ENCODE measurements around the gene SLC25A52.
"Not testable (repeated sequence)": the region's sequence is repeated elsewhere in the genome, so short reads cannot be mapped to it uniquely, and the experiment has no call there.

SLC25A52 gene
- total RNA-seq = 0 to 0.15 (median 0.14) reads per million in 4 donors

GRCh38 chr18:31760695-31761094, at the start of gene SLC25A52:
Gene SLC25A52, minus strand, starts transcription at chr18:31760880. Its CDS starts 219 bp downstream, at chr18:31760661.
- DNase-seq = no peak

- DNase-seq = not testable (repeated sequence)
These were observed 48.4 kb upstream of the SLC25A52 start for GRCh38 chr18:31809049-31809448.

- DNase-seq = no peak
These were observed 40.4 kb upstream of the SLC25A52 start for GRCh38 chr18:31801078-31801477.

- DNase-seq = not testable (repeated sequence)
These were observed 38.6 kb upstream of the SLC25A52 start for GRCh38 chr18:31799257-31799656.

GRCh38 chr18:31798399-31798798, 37.7 kb upstream of the SLC25A52 start:
- no peak for DNase-seq

- no peak for DNase-seq
These were observed 35.1 kb upstream of the SLC25A52 start for GRCh38 chr18:31795747-31796146.

GRCh38 chr18:31793531-31793930, 32.9 kb upstream of the SLC25A52 start:
- DNase-seq = no peak

- DNase-seq = no peak
These were observed 31.9 kb upstream of the SLC25A52 start for GRCh38 chr18:31792580-31792911.

GRCh38 chr18:31791817-31792579, 31.3 kb upstream of the SLC25A52 start:
- DNase-seq = no peak

GRCh38 chr18:31789409-31789808, 28.7 kb upstream of the SLC25A52 start:
- DNase-seq = no peak

- DNase-seq = no peak
These were observed 22.4 kb upstream of the SLC25A52 start for GRCh38 chr18:31783059-31783458.

- no peak for DNase-seq
These were observed 17.8 kb upstream of the SLC25A52 start for GRCh38 chr18:31778391-31778950.

GRCh38 chr18:31776093-31776492, 15.4 kb upstream of the SLC25A52 start:
- no peak for DNase-seq

- no peak for DNase-seq
These were observed 14.3 kb upstream of the SLC25A52 start for GRCh38 chr18:31774962-31775361.

- no peak for DNase-seq
These were observed 13.8 kb upstream of the SLC25A52 start for GRCh38 chr18:31774477-31774785.

- no peak for DNase-seq
These were observed 13.2 kb upstream of the SLC25A52 start for GRCh38 chr18:31773774-31774476.

GRCh38 chr18:31772699-31773098, 12.0 kb upstream of the SLC25A52 start:
- DNase-seq = no peak

GRCh38 chr18:31750273-31750672, 10.4 kb downstream of the SLC25A52 start:
- no peak for DNase-seq

- no peak for DNase-seq
These were observed 14.3 kb downstream of the SLC25A52 start for GRCh38 chr18:31746396-31746795.

- DNase-seq = no peak
These were observed 16.2 kb downstream of the SLC25A52 start for GRCh38 chr18:31744321-31745067.

GRCh38 chr18:31743600-31743999, 17.1 kb downstream of the SLC25A52 start:
- not testable (repeated sequence) for DNase-seq

- peak in 4 of 5 donors; percentile 15 to 53 (median 36) for DNase-seq
These were observed 19.5 kb downstream of the SLC25A52 start for GRCh38 chr18:31741097-31741735.

- DNase-seq = no peak
These were observed 20.5 kb downstream of the SLC25A52 start for GRCh38 chr18:31740180-31740579.
